Endothelial cell of umbilical vein (primary cell): ENCODE data around the gene DCLK3. TPM values are rescaled to one million over a fixed set of nuclear protein-coding genes. Genes with fewer than 3 reads are reported as not detected.

Source experiments
- BruUV-seq: library from RNA; stranded (reverse); fragments of 400-500 nt; replicated peaks from 2 replicates; lab custom pipeline; 2021; lab: Mats Ljungman, UMichigan
- CTCF ChIA-PET: fragments of 300-600, 350-600 bp; sonication (Branson Sonifier 250); formaldehyde crosslinking; loops from one replicate; lab custom pipeline; 2021; ENCODE audit warnings: antibody characterized with exemption, inconsistent platforms; lab: Charles Lee
- POLR2A ChIA-PET: fragments of 300-600, 350-600 bp; sonication (Branson Sonifier 250); formaldehyde crosslinking; loops from one replicate; lab custom pipeline; 2021; ENCODE audit warnings: antibody characterized with exemption, inconsistent platforms; lab: Charles Lee
- DNase-seq: peaks from one replicate; pipeline ENCODE4 v3.0.0-alpha.2; 2011; ENCODE audit warnings: low read depth, low spot score
- FAIRE-seq: peaks from 2 replicates; lab custom pipeline; 2011; peaks lifted over from hg19 to GRCh38; lab: Jason Lieb, UNC
- H2AFZ ChIP-seq: 2 replicates; pipeline ENCODE4 v1.6.0; 2012; ENCODE audit warnings: low read depth, low read length, control low read depth, inconsistent platforms
- H3K27ac ChIP-seq: 2 replicates; pipeline ENCODE4 v1.5.1; 2011; ENCODE audit warnings: low read depth, mild to moderate bottlenecking, control low read depth, low read length, moderate library complexity; ENCODE audit not compliant: insufficient read depth
- H3K27me3 ChIP-seq, 2 experiments: 2 replicates each; pipeline versions ENCODE4 v1.6.0 to v1.6.1; 2011; ENCODE audit warnings: low read length in 2 of 2, mixed read lengths in 1 of 2; ENCODE audit not compliant: control insufficient read depth in 2 of 2, insufficient read depth in 2 of 2
- H3K36me3 ChIP-seq, 2 experiments: 2 replicates in 1 of 2; 3 replicates in 1 of 2; pipeline ENCODE4 v1.5.1; 2011; ENCODE audit warnings: low read length in 2 of 2, mild to moderate bottlenecking in 1 of 2, moderate library complexity in 1 of 2; ENCODE audit not compliant: control insufficient read depth in 2 of 2, insufficient read depth in 2 of 2; ENCODE audit errors: extremely low read depth in 1 of 2
- H3K4me1 ChIP-seq: 3 replicates; pipeline ENCODE4 v1.5.1; 2011; ENCODE audit warnings: mild to moderate bottlenecking, low read length; ENCODE audit not compliant: control insufficient read depth, insufficient read depth; ENCODE audit errors: extremely low read depth
- H3K4me2 ChIP-seq: 2 replicates; pipeline ENCODE4 v1.6.1; 2011; ENCODE audit warnings: low read length, control low read depth, mixed read lengths; ENCODE audit not compliant: insufficient read depth
- H3K4me3 ChIP-seq, 3 experiments: fragments of 200-600 bp in 1 of 3; sonication (generic), shearing (Covaris generic) in 1 of 3; replicated peaks in 1 of 3; 2 replicates each; pipeline ENCODE4 v1.5.1; 2011 to 2016; ENCODE audit warnings: control low read depth in 3 of 3, low read length in 3 of 3, mild to moderate bottlenecking in 2 of 3, inconsistent platforms in 1 of 3, low read depth in 1 of 3, moderate library complexity in 1 of 3; ENCODE audit not compliant: insufficient read depth in 1 of 3
- H3K79me2 ChIP-seq: 2 replicates; pipeline ENCODE4 v1.6.0; 2012; ENCODE audit warnings: low read length, inconsistent platforms; ENCODE audit not compliant: control insufficient read depth, insufficient read depth
- H3K9ac ChIP-seq: replicated peaks from 2 replicates; pipeline ENCODE3; 2011; ENCODE audit warnings: low read length, control low read depth; ENCODE audit not compliant: insufficient read depth; ENCODE audit errors: extremely low read depth
- H3K9me1 ChIP-seq: replicated peaks from 3 replicates; pipeline ENCODE4 v1.6.0; 2011; ENCODE audit warnings: mild to moderate bottlenecking, low read length; ENCODE audit not compliant: control insufficient read depth, insufficient read depth; ENCODE audit errors: extremely low read depth
- H3K9me3 ChIP-seq: replicated peaks from 2 replicates; pipeline ENCODE4 v1.5.1; 2012; ENCODE audit warnings: low read length, inconsistent platforms; ENCODE audit not compliant: control insufficient read depth, insufficient read depth
- H4K20me1 ChIP-seq: replicated peaks from 2 replicates; pipeline ENCODE3; 2011; ENCODE audit warnings: mild to moderate bottlenecking, low read length; ENCODE audit not compliant: control insufficient read depth, insufficient read depth; ENCODE audit errors: extremely low read depth
- CTCF ChIP-seq, 2 donors: IDR thresholded peaks; 1 replicate in 1 of 2; 2 replicates in 1 of 2; pipeline ENCODE4 v1.5.1; 2011; ENCODE audit warnings: low read length in 2 of 2, mild to moderate bottlenecking in 2 of 2, moderate library complexity in 2 of 2, control low read depth in 1 of 2, inconsistent platforms in 1 of 2, low read depth in 1 of 2; ENCODE audit not compliant: insufficient read depth in 1 of 2; ENCODE audit errors: extremely low read depth in 1 of 2
- EZH2 ChIP-seq: IDR thresholded peaks from 2 replicates; pipeline ENCODE4 v1.6.1; 2012; ENCODE audit warnings: borderline replicate concordance, low read depth, mild to moderate bottlenecking, moderate library complexity, low read length, inconsistent platforms; ENCODE audit not compliant: severe bottlenecking
- FOS ChIP-seq: IDR thresholded peaks from 2 replicates; pipeline ENCODE4 v1.6.1; 2011; ENCODE audit warnings: mild to moderate bottlenecking, low read length, moderate library complexity, borderline replicate concordance; ENCODE audit not compliant: insufficient read depth
- GATA2 ChIP-seq: IDR thresholded peaks from 2 replicates; pipeline ENCODE4 v1.7.0; 2011; ENCODE audit warnings: low read depth, mild to moderate bottlenecking, moderate library complexity, mixed read lengths, low read length; ENCODE audit not compliant: insufficient read length, insufficient read depth
- JUN ChIP-seq: IDR thresholded peaks from 2 replicates; pipeline ENCODE4 v1.6.1; 2011; ENCODE audit warnings: borderline replicate concordance, low read depth; ENCODE audit not compliant: insufficient read length, insufficient read depth
- MAX ChIP-seq: IDR thresholded peaks from 2 replicates; pipeline ENCODE4 v1.6.1; 2011; ENCODE audit not compliant: insufficient read depth, insufficient read length
- MYC ChIP-seq: IDR thresholded peaks from one replicate; pipeline ENCODE4 v1.6.1; 2011; ENCODE audit warnings: mild to moderate bottlenecking, low read depth, low read length
- POLR2A ChIP-seq: IDR thresholded peaks from 2 replicates; pipeline ENCODE4 v1.6.1; 2012; ENCODE audit warnings: low read depth, mild to moderate bottlenecking, control low read depth, low read length
- POLR2AphosphoS5 ChIP-seq: IDR thresholded peaks from 2 replicates; pipeline ENCODE4 v1.6.1; 2012; ENCODE audit warnings: low read depth, mild to moderate bottlenecking, control low read depth, low read length, moderate library complexity; ENCODE audit not compliant: insufficient read depth
- dilution Hi-C: fragments of 300-500 bp; cut with MboI; formaldehyde crosslinking; loops from one replicate; pipeline ENCODE4 v1.15.0; 2019; ENCODE audit warnings: low sequenced_read_pairs; ENCODE audit not compliant: extremely low pct_ligation_motif_present
- intact Hi-C: fragments of 100-400 bp; cut with micrococcal nuclease; formaldehyde crosslinking; loops from one replicate; pipeline ENCODE4 v1.10.0; 2022
- polyA plus RNA-seq, 4 experiments: library from polyadenylated mRNA; depleted of rRNA in 3 of 4; stranded (reverse) in 3 of 4; unstranded in 1 of 4; fragments of >200 nt; gene quantifications; 2 replicates each; pipeline versions ENCODE4 v1.2.1 to v1.2.3, GENCODE V29; 2011 to 2012; ENCODE audit warnings: missing spikeins in 1 of 4
- total RNA-seq: library from RNA; stranded (reverse); gene quantifications from 2 replicates; pipeline ENCODE4 v1.2.3, GENCODE V29; 2021

The DCLK3 gene
- total and polyA plus RNA-seq, 2 donors (not counting 3 experiments of a cell fraction or from before 2014, with no cell fraction given), result not detected

- Histone ChIP-seq H3K36me3 (no peaks in the 10 kb centered on the region), H3K79me2 (no peaks in the 10 kb centered on the region), H3K4me1 (no peaks in the 10 kb centered on the region), H3K4me2 (no peak overlapping the region), H3K27ac (no peak overlapping the region), H3K27me3 (peaks cover 0 to 2% of the 10 kb centered on the region in 2 experiments), H2AFZ (no peak overlapping the region), H3K9me3 (no peaks in the 10 kb centered on the region), H3K9ac (no peak overlapping the region), H4K20me1 (no peaks in the 10 kb centered on the region), H3K4me3 (no peak overlapping the region), H3K9me1 (no peaks in the 10 kb centered on the region)
- dilution Hi-C loops, result no loop called here
- TF ChIP-seq EZH2 (no peak), POLR2A (no peak), POLR2AphosphoS5 (no peak), CTCF (IDR thresholded peaks at IDR 0.05; ENCODE audit: extremely low read depth in 1 of 2, insufficient read depth in 1 of 2, low read depth in 1 of 2, low read length in 2 of 2) (no peak), MAX (no peak), JUN (no peak), GATA2 (no peak), FOS (no peak), MYC (no peak)
- CTCF ChIA-PET, result no interaction called here
- POLR2A ChIA-PET, result no interaction called here
- BruUV-seq, result no TSS peak
- no peak for FAIRE-seq
- DNase-seq, result no peak
- intact Hi-C loops, result no loop called here
Observed at GRCh38 chr3:36774052-36774451, 9.7 kb upstream of the DCLK3 start.
